ENCODE data around the gene ARMC10. TPM values are rescaled to one million over a fixed set of nuclear protein-coding genes. Genes with fewer than 3 reads are reported as not detected.

The ARMC10 gene
- total RNA-seq (2022; extraction: Qiagen RNA extraction; ENCODE audit: low read depth): 26.1 to 42.5 TPM (median 40.3 TPM) in 5 replicates

DNA sequence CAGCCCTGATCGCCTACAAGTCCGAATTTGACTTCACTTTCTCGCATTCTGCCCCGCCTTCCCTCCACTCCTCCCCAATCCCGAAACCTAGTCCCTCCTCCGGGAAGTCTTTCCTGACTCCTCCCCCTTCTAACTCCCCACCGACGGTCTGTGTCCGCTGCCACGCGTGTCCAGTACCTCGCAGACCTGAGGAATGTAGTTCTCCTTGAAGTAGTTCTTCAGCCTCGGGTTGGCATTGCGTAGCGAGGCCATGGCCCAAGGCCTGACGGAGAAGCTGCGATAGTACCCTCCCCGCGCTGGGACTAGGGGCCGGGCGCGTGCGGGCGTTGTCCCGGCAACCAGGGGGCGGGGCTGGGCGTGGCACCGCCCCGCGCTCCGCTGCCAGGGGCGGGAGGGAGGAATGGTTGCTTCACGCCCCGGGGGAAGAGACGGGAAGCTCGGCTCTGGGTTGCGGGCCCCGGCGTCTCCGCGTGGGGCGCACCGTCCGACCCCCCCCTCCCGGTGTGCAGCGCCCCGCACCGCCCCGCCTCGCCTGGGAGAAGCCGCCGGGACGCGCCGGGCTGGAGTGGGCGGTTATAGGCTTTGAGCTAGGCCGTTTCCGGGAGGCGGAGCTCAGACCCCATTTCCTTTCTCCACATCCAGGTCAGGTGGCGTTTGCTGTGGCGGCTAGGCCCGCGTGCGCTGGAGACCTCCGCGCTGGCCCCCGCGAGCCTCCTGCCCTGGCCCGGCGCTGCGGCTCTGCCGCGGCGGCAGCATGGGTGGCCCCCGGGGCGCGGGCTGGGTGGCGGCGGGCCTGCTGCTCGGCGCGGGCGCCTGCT is at the start of gene ARMC10, which contains the start of gene FBXL13:
Gene ARMC10, plus strand, starts transcription at position 622 of the 818 bp plus-strand sequence. Its CDS starts 133 bp downstream, at position 755.
Gene FBXL13, minus strand, starts transcription at position 278 of the 818 bp plus-strand sequence.

Other genes starting within 250 kb of the ARMC10 start
- gene LRRC17, start 162.1 kb upstream of the ARMC10 start, total RNA-seq (2022; extraction: Qiagen RNA extraction; ENCODE audit: low read depth): 0.07 to 0.12 TPM (median 0.07 TPM) in 3 of 5 replicates, not detected in the others
- gene FBXL13, start 344 bp upstream of the ARMC10 start, total RNA-seq (2022; extraction: Qiagen RNA extraction; ENCODE audit: low read depth): 0.12 to 0.61 TPM (median 0.27 TPM) in 5 replicates
- 4.1 to 6.1 TPM (median 4.6 TPM) in 5 replicates for gene NAPEPLD, start 74.0 kb downstream of the ARMC10 start, total RNA-seq (2022; extraction: Qiagen RNA extraction; ENCODE audit: low read depth)
- gene PMPCB, start 222.3 kb downstream of the ARMC10 start, total RNA-seq (2022; extraction: Qiagen RNA extraction; ENCODE audit: low read depth): 60.7 to 74.4 TPM (median 67.9 TPM) in 5 replicates